CD14-positive monocyte (primary cell): ENCODE data around the gene CRISPLD2. TPM values are rescaled to one million over a fixed set of nuclear protein-coding genes. Genes with fewer than 3 reads are reported as not detected.

ENCODE experiments used
- DNase-seq, 3 donors: peaks; one replicate each; pipeline ENCODE4 v3.0.0-alpha.2; 2011 to 2022
- H2AFZ ChIP-seq: 2 replicates; pipeline ENCODE4 v1.6.0; 2012; ENCODE audit warnings: mild to moderate bottlenecking, low read depth, low read length, inconsistent platforms; ENCODE audit not compliant: insufficient read depth, poor library complexity, severe bottlenecking
- H3K27ac ChIP-seq, 2 donors: 1 replicate in 1 of 2; 2 replicates in 1 of 2; pipeline ENCODE4 v1.5.1; 2012 to 2013; ENCODE audit warnings: low read length in 2 of 2, control low read depth in 1 of 2, inconsistent platforms in 1 of 2, low read depth in 1 of 2, mild to moderate bottlenecking in 1 of 2
- H3K27me3 ChIP-seq, 2 donors: one replicate each; pipeline versions ENCODE4 v1.6.0 to v1.6.1; 2011 to 2013; ENCODE audit warnings: low read length in 2 of 2; ENCODE audit not compliant: control insufficient read depth in 2 of 2, insufficient read depth in 2 of 2
- H3K36me3 ChIP-seq, 2 donors: replicated peaks in 1 of 2; 1 replicate in 1 of 2; 2 replicates in 1 of 2; pipeline versions ENCODE4 v1.5.1 to v1.6.1; 2012 to 2013; ENCODE audit warnings: low read length in 2 of 2, control low read depth in 1 of 2, inconsistent platforms in 1 of 2, mild to moderate bottlenecking in 1 of 2; ENCODE audit not compliant: insufficient read depth in 2 of 2, control insufficient read depth in 1 of 2
- H3K4me1 ChIP-seq, 2 donors: 1 replicate in 1 of 2; 2 replicates in 1 of 2; pipeline versions ENCODE4 v1.5.1 to v1.6.1; 2012 to 2013; ENCODE audit warnings: low read length in 2 of 2, control low read depth in 1 of 2, inconsistent platforms in 1 of 2, mild to moderate bottlenecking in 1 of 2, moderate library complexity in 1 of 2; ENCODE audit not compliant: insufficient read depth in 2 of 2, control insufficient read depth in 1 of 2
- H3K4me2 ChIP-seq: replicated peaks from 2 replicates; pipeline ENCODE3; 2012; ENCODE audit warnings: low read length, moderate library complexity, mild to moderate bottlenecking; ENCODE audit not compliant: poor library complexity, severe bottlenecking; ENCODE audit errors: extremely low read depth
- H3K4me3 ChIP-seq, 3 experiments: fragments of 200-600 bp in 1 of 3; sonication (generic) in 1 of 3; replicated peaks in 1 of 3; 1 replicate in 2 of 3; 2 replicates in 1 of 3; pipeline ENCODE4 v1.5.1; 2011 to 2013; ENCODE audit warnings: low read length in 3 of 3, mild to moderate bottlenecking in 3 of 3, control low read depth in 2 of 3, low read depth in 2 of 3, inconsistent platforms in 1 of 3, moderate library complexity in 1 of 3
- H3K79me2 ChIP-seq: 2 replicates; pipeline ENCODE4 v1.6.0; 2012; ENCODE audit warnings: mild to moderate bottlenecking, control low read depth, inconsistent platforms, low read length, moderate library complexity; ENCODE audit not compliant: insufficient read depth
- H3K9ac ChIP-seq: 2 replicates; pipeline ENCODE4 v1.6.0; 2017; ENCODE audit warnings: low read length, mild to moderate bottlenecking; ENCODE audit not compliant: insufficient read depth, poor library complexity, severe bottlenecking
- H3K9me3 ChIP-seq, 2 donors: replicated peaks in 1 of 2; 1 replicate in 1 of 2; 2 replicates in 1 of 2; pipeline versions ENCODE4 v1.5.1 to v1.6.1; 2012 to 2013; ENCODE audit warnings: low read length in 2 of 2, control low read depth in 1 of 2; ENCODE audit not compliant: control insufficient read depth in 1 of 2, insufficient read depth in 1 of 2
- H4K20me1 ChIP-seq: 2 replicates; pipeline ENCODE4 v1.6.0; 2012; ENCODE audit warnings: mild to moderate bottlenecking, low read length, control low read depth, moderate library complexity; ENCODE audit not compliant: insufficient read depth
- H3K27ac Mint-ChIP-seq, 7 donors: one replicate each; pipeline ENCODE4 v1.8.0; 2020; ENCODE audit warnings: mild to moderate bottlenecking in 7 of 7, mixed read lengths in 7 of 7, moderate library complexity in 6 of 7, inconsistent platforms in 2 of 7
- H3K27me3 Mint-ChIP-seq, 3 donors: one replicate each; pipeline ENCODE4 v1.8.0; 2021 to 2022; ENCODE audit warnings: low read depth in 3 of 3, mild to moderate bottlenecking in 3 of 3, mixed read lengths in 3 of 3, moderate library complexity in 3 of 3, inconsistent platforms in 1 of 3
- H3K36me3 Mint-ChIP-seq, 2 donors: one replicate each; pipeline ENCODE4 v1.8.0; 2020; ENCODE audit warnings: mixed read lengths in 2 of 2, inconsistent platforms in 1 of 2, mild to moderate bottlenecking in 1 of 2
- H3K4me1 Mint-ChIP-seq: one replicate; pipeline ENCODE4 v1.8.0; 2020; ENCODE audit warnings: mild to moderate bottlenecking, mixed read lengths
- H3K4me3 Mint-ChIP-seq, 2 donors: one replicate each; pipeline ENCODE4 v1.8.0; 2020; ENCODE audit warnings: mild to moderate bottlenecking in 2 of 2, mixed read lengths in 2 of 2, moderate library complexity in 1 of 2
- H3K9me3 Mint-ChIP-seq, 7 donors: one replicate each; pipeline ENCODE4 v1.8.0; 2020 to 2022; ENCODE audit warnings: mixed read lengths in 7 of 7, mild to moderate bottlenecking in 6 of 7, moderate library complexity in 6 of 7, inconsistent platforms in 2 of 7
- WGBS: methylation state at CpG from one replicate; pipeline ENCODE4 v1.1.5; 2013; ENCODE audit warnings: missing lambda C conversion rate; ENCODE audit not compliant: insufficient coverage; 5-methylcytosine and 5-hydroxymethylcytosine counted together
- intact Hi-C, 2 donors: fragments of 100-400 bp; cut with micrococcal nuclease; formaldehyde crosslinking; loops; one replicate each; pipeline versions ENCODE4 v1.15.0 to v1.15.1; 2023
- polyA plus RNA-seq, 3 donors: library from polyadenylated mRNA; depleted of rRNA in 1 of 3; unstranded in 2 of 3; stranded (reverse) in 1 of 3; fragments of 300-500 nt in 2 of 3; fragments of >200 nt in 1 of 3; fragmentation: Illumina TruSeq in 2 of 3; gene quantifications; 1 replicate in 2 of 3; 2 replicates in 1 of 3; pipeline ENCODE4 v1.2.3, GENCODE V29; 2012 to 2021
- TF ChIP-seq, protein P1 (sequence below): fragments of 200-600 bp; IDR thresholded peaks from one replicate; pipeline ENCODE4 v1.8.0; 2022; ENCODE audit warnings: antibody characterized with exemption, mild to moderate bottlenecking

CRISPLD2 gene
- polyA plus RNA-seq, 3 donors, result 40.7 to 90.4 (median 69.0) TPM

DNA sequence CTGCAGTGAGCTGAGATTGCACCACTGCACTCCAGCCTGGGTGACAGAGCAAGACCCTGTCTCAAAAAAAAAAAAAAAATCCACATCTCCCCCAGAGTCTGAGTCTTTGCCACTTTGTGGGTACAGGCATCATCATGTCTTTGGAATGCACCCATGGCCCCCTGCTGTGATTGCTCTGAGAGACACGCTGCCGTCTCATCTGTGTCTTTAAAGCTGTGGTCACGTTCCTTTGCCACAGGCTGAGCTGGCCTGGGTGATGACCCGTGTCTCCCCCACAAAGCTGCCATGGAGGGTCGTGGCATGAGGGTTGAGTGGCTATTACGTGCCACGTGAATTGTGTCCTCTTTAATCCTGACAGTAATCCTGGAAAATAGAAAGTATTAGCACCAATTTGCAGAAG lies 20.2 kb downstream of the CRISPLD2 start:
- H3K4me3 Mint-ChIP-seq, result peak overlapping the region in 1 of 2 donors; percentile 67
- Histone ChIP-seq H3K4me2 (no peak overlapping the region), H3K4me1 (peaks cover 7 to 13% of the 10 kb centered on the region in 2 donors), H3K27me3 (peaks cover 0 to 25% of the 10 kb centered on the region in 2 donors), H4K20me1 (peaks cover 83% of the 10 kb centered on the region), H3K36me3 (peaks cover 33 to 94% of the 10 kb centered on the region in 2 donors), H2AFZ (no peak overlapping the region), H3K27ac (no peak overlapping the region), H3K9ac (no peak overlapping the region), H3K4me3 (no peak overlapping the region), H3K79me2 (no peaks in the 10 kb centered on the region), H3K9me3 (no peaks in the 10 kb centered on the region)
- H3K9me3 Mint-ChIP-seq, result peaks cover 0 to 14% (median 6%) of the 10 kb centered on the region in 7 donors
- peaks cover 40 to 60% (median 52%) of the 10 kb centered on the region in 3 donors for H3K27me3 Mint-ChIP-seq
- no peak for DNase-seq
- H3K27ac Mint-ChIP-seq, result no peak overlapping the region
- intact Hi-C loops, result no loop called here
- peaks cover 90 to 97% of the 10 kb centered on the region in 2 donors for H3K36me3 Mint-ChIP-seq
- WGBS, result 69% methylated on average over 2 of the region's 7 CpGs
- TF ChIP-seq, protein P1, sequence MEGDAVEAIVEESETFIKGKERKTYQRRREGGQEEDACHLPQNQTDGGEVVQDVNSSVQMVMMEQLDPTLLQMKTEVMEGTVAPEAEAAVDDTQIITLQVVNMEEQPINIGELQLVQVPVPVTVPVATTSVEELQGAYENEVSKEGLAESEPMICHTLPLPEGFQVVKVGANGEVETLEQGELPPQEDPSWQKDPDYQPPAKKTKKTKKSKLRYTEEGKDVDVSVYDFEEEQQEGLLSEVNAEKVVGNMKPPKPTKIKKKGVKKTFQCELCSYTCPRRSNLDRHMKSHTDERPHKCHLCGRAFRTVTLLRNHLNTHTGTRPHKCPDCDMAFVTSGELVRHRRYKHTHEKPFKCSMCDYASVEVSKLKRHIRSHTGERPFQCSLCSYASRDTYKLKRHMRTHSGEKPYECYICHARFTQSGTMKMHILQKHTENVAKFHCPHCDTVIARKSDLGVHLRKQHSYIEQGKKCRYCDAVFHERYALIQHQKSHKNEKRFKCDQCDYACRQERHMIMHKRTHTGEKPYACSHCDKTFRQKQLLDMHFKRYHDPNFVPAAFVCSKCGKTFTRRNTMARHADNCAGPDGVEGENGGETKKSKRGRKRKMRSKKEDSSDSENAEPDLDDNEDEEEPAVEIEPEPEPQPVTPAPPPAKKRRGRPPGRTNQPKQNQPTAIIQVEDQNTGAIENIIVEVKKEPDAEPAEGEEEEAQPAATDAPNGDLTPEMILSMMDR, result no peak
- peaks cover 20% of the 10 kb centered on the region for H3K4me1 Mint-ChIP-seq

DNA sequence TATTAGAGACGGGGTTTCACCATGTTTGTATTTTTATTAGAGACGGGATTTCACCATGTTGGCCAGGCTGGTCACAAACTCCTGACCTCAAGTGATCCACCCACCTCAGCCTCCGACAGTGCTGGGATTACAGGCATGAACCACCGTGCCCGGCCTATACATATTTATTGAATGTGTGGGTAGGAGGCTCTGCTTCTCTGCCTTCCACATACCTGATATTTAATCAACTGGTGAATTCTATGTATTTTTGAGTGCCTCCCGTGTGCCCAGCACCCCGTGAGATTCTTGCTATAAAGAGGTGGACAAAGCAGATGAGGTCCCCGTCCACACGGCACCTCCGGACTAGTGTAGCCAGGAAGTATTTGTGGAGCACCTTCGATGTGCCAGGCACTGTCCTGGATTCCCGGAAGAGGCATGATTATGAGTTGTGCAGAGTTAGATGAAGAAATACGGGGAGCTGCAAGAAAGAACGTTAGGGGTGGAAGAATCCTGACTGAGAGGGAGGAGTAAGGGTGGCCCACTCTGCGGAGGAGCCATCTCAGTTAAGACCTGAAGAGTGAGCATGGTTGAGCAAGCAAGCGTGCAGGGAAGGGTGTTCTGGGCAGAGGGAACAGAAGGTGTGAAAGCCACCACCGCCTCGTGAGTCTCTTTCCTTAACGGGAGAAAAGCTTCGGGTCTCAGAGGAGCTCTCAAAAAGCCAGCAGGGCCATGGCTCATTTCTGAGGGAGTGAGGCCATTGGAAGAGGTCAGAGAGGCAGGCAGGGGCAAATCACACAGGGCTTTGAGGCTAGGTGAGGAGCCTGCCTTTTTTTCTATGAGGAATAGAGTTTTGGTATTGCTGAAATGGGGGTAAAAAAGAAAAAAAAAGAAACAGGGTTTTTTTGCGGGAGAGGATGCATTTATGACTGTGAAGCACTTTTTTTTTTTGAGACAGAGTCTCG lies 21.2 kb downstream of the CRISPLD2 start:
- peaks cover 0 to 25% of the 10 kb centered on the region in 2 donors for H3K27me3 ChIP-seq
- H3K9me3 ChIP-seq, result no peaks in the 10 kb centered on the region
- H3K4me1 ChIP-seq, result peaks cover 7 to 13% of the 10 kb centered on the region in 2 donors
- Mint-ChIP-seq H3K36me3 (peaks cover 90 to 97% of the 10 kb centered on the region in 2 donors), H3K4me3 (peak overlapping the region in 1 of 2 donors; percentile 77), H3K27ac (no peak overlapping the region), H3K4me1 (peaks cover 20% of the 10 kb centered on the region), H3K9me3 (peaks cover 0 to 14% (median 6%) of the 10 kb centered on the region in 7 donors), H3K27me3 (peaks cover 39 to 55% (median 52%) of the 10 kb centered on the region in 3 donors)
- H3K79me2 ChIP-seq, result no peaks in the 10 kb centered on the region
- WGBS, result 83% methylated on average over 13 of the region's 22 CpGs
- TF ChIP-seq, protein P1, result no peak
- peaks cover 43 to 96% of the 10 kb centered on the region in 2 donors for H3K36me3 ChIP-seq
- intact Hi-C loops, result no loop called here
- H4K20me1 ChIP-seq, result peaks cover 76% of the 10 kb centered on the region
- H3K4me3 ChIP-seq, result no peak overlapping the region
- H3K27ac ChIP-seq, result no peak overlapping the region
- H2AFZ ChIP-seq, result no peak overlapping the region
- no peak overlapping the region for H3K4me2 ChIP-seq
- no peak overlapping the region for H3K9ac ChIP-seq
- DNase-seq, result no peak
